HEK293 (cell line): Measurements from ENCODE around the gene DENND6B.
"Not testable (repeated sequence)": the region's sequence is repeated elsewhere in the genome, so short reads cannot be mapped to it uniquely, and the experiment has no call there.

Experiments
- CTCF ChIA-PET: fragments of 350-600 bp; formaldehyde crosslinking; extraction: SDS; loops from one replicate; lab custom pipeline; 2021; ENCODE audit warnings: antibody characterized with exemption; lab: Yijun Ruan, JAX
- POLR2A ChIA-PET: fragments of 300-600 bp; formaldehyde crosslinking; extraction: SDS; loops from one replicate; lab custom pipeline; 2020; ENCODE audit warnings: antibody characterized with exemption, inconsistent platforms; lab: Yijun Ruan, JAX
- H3K27ac ChIP-seq: fragments of 200-500 bp; sonication (Bioruptor generic); 2 replicates; pipeline ENCODE4 v1.5.1; 2014; ENCODE audit warnings: low read depth, low read length, control low read depth, inconsistent platforms; ENCODE audit errors: extremely low read depth
- H3K36me3 ChIP-seq, 2 experiments: fragments of 200-500 bp in 1 of 2; sonication (Bioruptor generic) in 1 of 2; 1 replicate in 1 of 2; 2 replicates in 1 of 2; pipeline ENCODE4 v1.5.1; 2014 to 2017; ENCODE audit warnings: inconsistent platforms in 2 of 2, low read length in 2 of 2; ENCODE audit not compliant: control insufficient read depth in 2 of 2, insufficient read depth in 1 of 2
- H3K4me1 ChIP-seq: fragments of 200-500 bp; sonication (Bioruptor generic); 2 replicates; pipeline ENCODE4 v1.5.1; 2014; ENCODE audit warnings: mild to moderate bottlenecking, low read length, inconsistent platforms; ENCODE audit not compliant: control insufficient read depth, insufficient read depth
- H3K4me3 ChIP-seq: 2 replicates; pipeline ENCODE4 v1.5.1; 2011; ENCODE audit warnings: low read depth, mild to moderate bottlenecking, control low read depth, low read length, moderate library complexity
- H3K9me3 ChIP-seq: fragments of 200-500 bp; sonication (Bioruptor generic); 2 replicates; pipeline ENCODE4 v1.5.1; 2014; ENCODE audit warnings: low read depth, low read length, inconsistent platforms; ENCODE audit not compliant: control insufficient read depth, insufficient read depth
- GLIS1 ChIP-seq: fragments of 450-650 bp; formaldehyde crosslinking; IDR thresholded peaks from 2 replicates; pipeline ENCODE4 v1.5.1; 2016; ENCODE audit warnings: missing biosample characterization, missing genetic modification characterization
- GLIS2 ChIP-seq: fragments of 450-650 bp; formaldehyde crosslinking; IDR thresholded peaks from 2 replicates; pipeline ENCODE4 v1.5.1; 2016; ENCODE audit warnings: missing biosample characterization, missing genetic modification characterization
- HIC1 ChIP-seq: fragments of 450-650 bp; formaldehyde crosslinking; IDR thresholded peaks from 2 replicates; pipeline ENCODE4 v1.5.1; 2016; ENCODE audit warnings: missing biosample characterization, missing genetic modification characterization
- PATZ1 ChIP-seq: fragments of 450-650 bp; formaldehyde crosslinking; IDR thresholded peaks from 2 replicates; pipeline ENCODE4 v1.5.1; 2016; ENCODE audit warnings: missing biosample characterization, missing genetic modification characterization
- PBX3 ChIP-seq: sonication (generic); formaldehyde crosslinking; IDR thresholded peaks from 2 replicates; pipeline ENCODE4 v1.8.1; 2022; ENCODE audit warnings: mild to moderate bottlenecking, moderate library complexity, missing genetic modification reagents
- REST ChIP-seq: fragments of 450-650 bp; formaldehyde crosslinking; IDR thresholded peaks from 2 replicates; pipeline ENCODE4 v1.5.1; 2016; ENCODE audit warnings: missing biosample characterization, missing genetic modification characterization
- SCRT1 ChIP-seq: fragments of 450-650 bp; formaldehyde crosslinking; IDR thresholded peaks from 2 replicates; pipeline ENCODE4 v1.5.1; 2016; ENCODE audit warnings: missing biosample characterization, missing genetic modification characterization, borderline replicate concordance
- ZBTB17 ChIP-seq: fragments of 450-650 bp; formaldehyde crosslinking; IDR thresholded peaks from 2 replicates; pipeline ENCODE4 v1.5.1; 2016; ENCODE audit warnings: missing biosample characterization, missing genetic modification characterization
- ZIC2 ChIP-seq: fragments of 450-650 bp; formaldehyde crosslinking; IDR thresholded peaks from 2 replicates; pipeline ENCODE4 v1.5.1; 2016; ENCODE audit warnings: missing biosample characterization, missing genetic modification characterization
- ZNF112 ChIP-seq: fragments of 450-650 bp; formaldehyde crosslinking; IDR thresholded peaks from 2 replicates; pipeline ENCODE4 v1.5.0; 2017; ENCODE audit warnings: missing biosample characterization, missing genetic modification characterization
- ZNF239 ChIP-seq: fragments of 450-650 bp; formaldehyde crosslinking; IDR thresholded peaks from 2 replicates; pipeline ENCODE4 v1.5.1; 2016; ENCODE audit warnings: missing biosample characterization, missing genetic modification characterization
- ZNF362 ChIP-seq: fragments of 450-650 bp; formaldehyde crosslinking; IDR thresholded peaks from 2 replicates; pipeline ENCODE4 v1.5.1; 2016; ENCODE audit warnings: missing biosample characterization, missing genetic modification characterization
- ZNF37A ChIP-seq: fragments of 450-650 bp; IDR thresholded peaks from 2 replicates; pipeline ENCODE4 v1.5.1; 2018; ENCODE audit warnings: missing biosample characterization, missing genetic modification characterization
- ZNF585B ChIP-seq: fragments of 450-650 bp; formaldehyde crosslinking; IDR thresholded peaks from 2 replicates; pipeline ENCODE4 v1.5.1; 2016; ENCODE audit warnings: missing biosample characterization, missing genetic modification characterization
- ZNF624 ChIP-seq: fragments of 450-650 bp; formaldehyde crosslinking; IDR thresholded peaks from 2 replicates; pipeline ENCODE4 v1.5.1; 2017; ENCODE audit warnings: missing biosample characterization, missing genetic modification characterization

Gene DENND6B

GRCh38 chr22:50325444-50326224, 1.2 kb downstream of the DENND6B start:
- POLR2A ChIA-PET: interaction anchor here (0.7 to 2.2 kb wide), 3 partner anchors 19 to 137 kb away, joined by 7 to 9 read pairs (median 7); partner anchors contain the start of gene HDAC10
- H3K4me3 ChIP-seq: no peak overlapping the region

GRCh38 chr22:50323900-50324299, 2.9 kb downstream of the DENND6B start:
- TF ChIP-seq ZNF239 (no peak), HIC1 (tag by site-specific recombination) (no peak)
- Histone ChIP-seq H3K9me3 (no peaks in the 10 kb centered on the region), H3K4me3 (no peak overlapping the region), H3K4me1 (no peaks in the 10 kb centered on the region), H3K27ac (no peak overlapping the region), H3K36me3 (no peaks in the 10 kb centered on the region)
- ChIA-PET POLR2A (interaction anchor here (0.9 to 1.7 kb wide), 3 partner anchors 16 to 30 kb away, joined by 4 to 8 read pairs (median 5); partner anchors contain the start of gene PLXNB2), CTCF (interaction anchor here (0.6 to 1.5 kb wide), 6 partner anchors 9 to 83 kb away, joined by 3 to 6 read pairs (median 3); partner anchors contain the start of gene HDAC10)

More at GRCh38 chr22:50325444-50326224, 1.2 kb downstream of the DENND6B start:
- TF ChIP-seq PBX3 (CRISPR knock-in tag): no peak
- peak; percentile 42; the same call in 1 of the 2 replicates for TF ChIP-seq GLIS2 (tag by site-specific recombination)
- TF ChIP-seq GLIS1 (tag by site-specific recombination): 0 out of 2 replicates have a peak, but pooled peaks have one; percentile 9
- TF ChIP-seq REST (tag by site-specific recombination): peak; percentile 78
- no peak for TF ChIP-seq ZNF585B (tag by site-specific recombination)
- TF ChIP-seq ZIC2 (tag by site-specific recombination): peak; percentile 36
- Histone ChIP-seq H3K4me1 (no peaks in the 10 kb centered on the region), H3K36me3 (no peaks in the 10 kb centered on the region), H3K27ac (no peak overlapping the region), H3K9me3 (no peaks in the 10 kb centered on the region)
- CTCF ChIA-PET: interaction anchor here (0.6 to 2.0 kb wide), 13 partner anchors 9 to 74 kb away, joined by 3 to 12 read pairs (median 4); partner anchors contain the start of gene HDAC10

- not testable (repeated sequence) for H3K27ac ChIP-seq, H3K9me3 ChIP-seq, H3K36me3 ChIP-seq, H3K4me1 ChIP-seq, H3K4me3 ChIP-seq
- ChIA-PET POLR2A (interaction anchor here (1.7 to 3.5 kb wide), 2 partner anchors 16 to 18 kb away, joined by 5 to 15 read pairs; partner anchors contain the start of gene PLXNB2), CTCF (interaction anchor here (0.8 to 1.5 kb wide), 4 partner anchors 11 to 81 kb away, joined by 4 to 6 read pairs (median 6); no protein-coding TSS in a partner anchor)
- TF ChIP-seq ZNF37A (peak; percentile 57; the same call in 1 of the 2 replicates), PATZ1 (tag by site-specific recombination) (0 out of 2 replicates have a peak, but pooled peaks have one; percentile 16), ZNF362 (tag by site-specific recombination) (peak; percentile 83), ZNF112 (tag by site-specific recombination) (peak; percentile 23; the same call in 1 of the 2 replicates), SCRT1 (tag by site-specific recombination) (peak; percentile 84), ZNF624 (tag by site-specific recombination) (0 out of 2 replicates have a peak, but pooled peaks have one; percentile 38), ZBTB17 (tag by site-specific recombination) (0 out of 2 replicates have a peak, but pooled peaks have one; percentile 16)
Observed at GRCh38 chr22:50322382-50323104, 4.3 kb downstream of the DENND6B start.
